DOHH2 (cell line): Measurements from ENCODE around the gene TMC3.

ENCODE experiments used
- EZH2phosphoT487 ChIP-seq: fragments of 200-600 bp; sonication (generic); IDR thresholded peaks from 2 replicates; pipeline ENCODE4 v1.6.1; 2017; ENCODE audit warnings: borderline replicate concordance, mild to moderate bottlenecking, antibody characterized with exemption, low read length, moderate library complexity, mixed read lengths
- TF ChIP-seq, protein P1 (sequence below): fragments of 200-600 bp; sonication (generic); IDR thresholded peaks from one replicate; pipeline ENCODE4 v1.5.1; 2014; ENCODE audit warnings: antibody characterized with exemption, mild to moderate bottlenecking, low read depth, low read length; ENCODE audit not compliant: poor library complexity, severe bottlenecking

DNA sequence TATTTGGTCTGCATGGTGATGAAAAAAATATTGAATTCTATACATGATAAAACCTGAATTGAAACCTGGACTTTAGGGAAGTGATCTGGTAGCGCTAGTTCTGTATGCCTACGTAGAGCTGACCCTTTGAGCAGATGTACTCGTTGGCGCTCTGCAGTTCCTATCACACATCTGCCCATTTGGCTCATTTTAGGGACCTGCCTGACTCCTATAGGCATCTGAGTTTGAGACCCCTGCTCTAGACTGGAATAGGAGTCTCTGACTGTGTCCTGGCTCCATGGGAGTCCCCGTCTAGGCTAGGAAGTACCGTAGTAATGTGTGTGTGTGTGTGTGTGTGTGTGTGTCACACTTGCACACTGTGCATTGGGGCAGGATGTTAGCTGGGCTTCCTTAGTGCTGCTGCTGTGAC lies 71.3 kb downstream of the TMC3 start:
- TF ChIP-seq, protein P1, sequence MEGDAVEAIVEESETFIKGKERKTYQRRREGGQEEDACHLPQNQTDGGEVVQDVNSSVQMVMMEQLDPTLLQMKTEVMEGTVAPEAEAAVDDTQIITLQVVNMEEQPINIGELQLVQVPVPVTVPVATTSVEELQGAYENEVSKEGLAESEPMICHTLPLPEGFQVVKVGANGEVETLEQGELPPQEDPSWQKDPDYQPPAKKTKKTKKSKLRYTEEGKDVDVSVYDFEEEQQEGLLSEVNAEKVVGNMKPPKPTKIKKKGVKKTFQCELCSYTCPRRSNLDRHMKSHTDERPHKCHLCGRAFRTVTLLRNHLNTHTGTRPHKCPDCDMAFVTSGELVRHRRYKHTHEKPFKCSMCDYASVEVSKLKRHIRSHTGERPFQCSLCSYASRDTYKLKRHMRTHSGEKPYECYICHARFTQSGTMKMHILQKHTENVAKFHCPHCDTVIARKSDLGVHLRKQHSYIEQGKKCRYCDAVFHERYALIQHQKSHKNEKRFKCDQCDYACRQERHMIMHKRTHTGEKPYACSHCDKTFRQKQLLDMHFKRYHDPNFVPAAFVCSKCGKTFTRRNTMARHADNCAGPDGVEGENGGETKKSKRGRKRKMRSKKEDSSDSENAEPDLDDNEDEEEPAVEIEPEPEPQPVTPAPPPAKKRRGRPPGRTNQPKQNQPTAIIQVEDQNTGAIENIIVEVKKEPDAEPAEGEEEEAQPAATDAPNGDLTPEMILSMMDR = no peak
- no peak for TF ChIP-seq EZH2phosphoT487
